PFSK-1 (cell line): Measurements from ENCODE around the gene MYOZ3.

Experiments used
- POLR2AphosphoS5 ChIP-seq: IDR thresholded peaks from 2 replicates; pipeline ENCODE4 v1.6.1; 2012; ENCODE audit warnings: low read depth, mild to moderate bottlenecking, control low read depth, low read length, moderate library complexity
- TAF1 ChIP-seq: IDR thresholded peaks from 2 replicates; pipeline ENCODE4 v1.6.1; 2012; ENCODE audit warnings: low read length, control low read depth, borderline replicate concordance; ENCODE audit not compliant: insufficient read depth

GRCh38 chr5:150623152-150623877 is 37.7 kb upstream of the MYOZ3 start:
- TF ChIP-seq TAF1 (no peak), POLR2AphosphoS5 (no peak)
